ENCODE results near the gene HEY2.

Gene HEY2

GRCh38 chr6:125748406-125749172 is 843 bp upstream of the HEY2 start:
- TF ChIP-seq CTCF (IDR thresholded peaks at IDR 0.05; ENCODE audit: low read depth, low read length, poor library complexity, severe bottlenecking) (no peak), EZH2phosphoT487 (IDR thresholded peaks at IDR 0.05; ENCODE audit: borderline replicate concordance, low read length) (peak; percentile 34)
- Histone ChIP-seq H4K20me1 (ENCODE audit: control insufficient read depth, insufficient read depth, low read depth, low read length) (no peaks in the 10 kb centered on the region), H3K27me3 (ENCODE audit: control insufficient read depth, low read length) (peaks cover 65% of the 10 kb centered on the region), H3K9me3 (ENCODE audit: control insufficient read depth, insufficient read depth, low read length) (no peaks in the 10 kb centered on the region), H3K27ac (ENCODE audit: low read depth, low read length) (peak overlapping the region; percentile 40), H3K4me1 (ENCODE audit: control insufficient read depth, low read length) (peaks cover 60% of the 10 kb centered on the region), H3K9me2 (replicated peaks; ENCODE audit: control insufficient read depth, low read length) (no peaks in the 10 kb centered on the region), H3K79me2 (ENCODE audit: control insufficient read depth, low read length) (peaks cover 3% of the 10 kb centered on the region; the same call in 1 of the 2 replicates), H3K36me3 (ENCODE audit: control insufficient read depth, low read length) (no peaks in the 10 kb centered on the region; the same call in 1 of the 2 replicates), H3K4me3 (ENCODE audit: low read length) (peak overlapping the region; percentile 88), H3F3A (ENCODE audit: control insufficient read depth, insufficient read depth) (peaks cover 15% of the 10 kb centered on the region), H3K4me2 (ENCODE audit: low read length) (peak overlapping the region; percentile 93)

- H3K9me3 ChIP-seq (ENCODE audit: control insufficient read depth, insufficient read depth, low read length) = no peaks in the 10 kb centered on the region
- no peaks in the 10 kb centered on the region; the same call in 1 of the 2 replicates for H3K36me3 ChIP-seq (ENCODE audit: control insufficient read depth, low read length)
- no peaks in the 10 kb centered on the region for H3K9me2 ChIP-seq (replicated peaks; ENCODE audit: control insufficient read depth, low read length)
- H3K27me3 ChIP-seq (ENCODE audit: control insufficient read depth, low read length) = peaks cover 65% of the 10 kb centered on the region
- no peak overlapping the region for H3K27ac ChIP-seq (ENCODE audit: low read depth, low read length)
- peaks cover 15% of the 10 kb centered on the region for H3F3A ChIP-seq (ENCODE audit: control insufficient read depth, insufficient read depth)
- peak overlapping the region; percentile 93 for H3K4me2 ChIP-seq (ENCODE audit: low read length)
- TF ChIP-seq EZH2phosphoT487 (IDR thresholded peaks at IDR 0.05; ENCODE audit: borderline replicate concordance, low read length) = peak; percentile 85; the same call in 1 of the 2 replicates
- no peak for TF ChIP-seq CTCF (IDR thresholded peaks at IDR 0.05; ENCODE audit: low read depth, low read length, poor library complexity, severe bottlenecking)
- H4K20me1 ChIP-seq (ENCODE audit: control insufficient read depth, insufficient read depth, low read depth, low read length) = no peaks in the 10 kb centered on the region
- H3K79me2 ChIP-seq (ENCODE audit: control insufficient read depth, low read length) = peaks cover 3% of the 10 kb centered on the region; the same call in 1 of the 2 replicates
- peak overlapping the region; percentile 88 for H3K4me3 ChIP-seq (ENCODE audit: low read length)
- peaks cover 59% of the 10 kb centered on the region for H3K4me1 ChIP-seq (ENCODE audit: control insufficient read depth, low read length)
Measured at GRCh38 chr6:125749865-125750691, 646 bp downstream of the HEY2 start.

GRCh38 chr6:125750692-125751333 is 1.4 kb downstream of the HEY2 start:
- Histone ChIP-seq H3K27me3 (ENCODE audit: control insufficient read depth, low read length) (peaks cover 62% of the 10 kb centered on the region), H3K4me2 (ENCODE audit: low read length) (peak overlapping the region; percentile 93)
- TF ChIP-seq EZH2phosphoT487 (IDR thresholded peaks at IDR 0.05; ENCODE audit: borderline replicate concordance, low read length) (no peak), CTCF (IDR thresholded peaks at IDR 0.05; ENCODE audit: low read depth, low read length, poor library complexity, severe bottlenecking) (no peak)

More at GRCh38 chr6:125750692-125751333, 1.4 kb downstream of the HEY2 start:
- no peaks in the 10 kb centered on the region for H3K9me3 ChIP-seq (ENCODE audit: control insufficient read depth, insufficient read depth, low read length)
- H3K36me3 ChIP-seq (ENCODE audit: control insufficient read depth, low read length) = no peaks in the 10 kb centered on the region; the same call in 1 of the 2 replicates
- H3K4me1 ChIP-seq (ENCODE audit: control insufficient read depth, low read length) = peaks cover 52% of the 10 kb centered on the region
- H3K79me2 ChIP-seq (ENCODE audit: control insufficient read depth, low read length) = peaks cover 3% of the 10 kb centered on the region; the same call in 1 of the 2 replicates
- H4K20me1 ChIP-seq (ENCODE audit: control insufficient read depth, insufficient read depth, low read depth, low read length) = no peaks in the 10 kb centered on the region
- H3K9me2 ChIP-seq (replicated peaks; ENCODE audit: control insufficient read depth, low read length) = no peaks in the 10 kb centered on the region
- peaks cover 15% of the 10 kb centered on the region for H3F3A ChIP-seq (ENCODE audit: control insufficient read depth, insufficient read depth)
- H3K4me3 ChIP-seq (ENCODE audit: low read length) = peak overlapping the region; percentile 88
- H3K27ac ChIP-seq (ENCODE audit: low read depth, low read length) = no peak overlapping the region
